Activated naive CD8-positive, alpha-beta T cell treated with anti-CD3 and anti-CD28 coated beads, Interleukin-2, amount 10 ng/mL, durations not matched to agents 7 days and 5 days (primary cell): ENCODE results near the gene ANKRD11. TPM values are rescaled to one million over a fixed set of nuclear protein-coding genes. Genes with fewer than 3 reads are reported as not detected.

Experiments used
- ATAC-seq: fragments of 150-1000 bp; cut with Tn5 transposase; one replicate; pipeline ENCODE4 v1.10.0; 2021; ENCODE audit warnings: low read depth, moderate library complexity
- POLR2A ChIA-PET: fragments of 350-600 bp; sonication (Branson Sonifier 250); formaldehyde crosslinking; loops from one replicate; lab custom pipeline; 2021; ENCODE audit warnings: antibody characterized with exemption; lab: Charles Lee
- DNase-seq: peaks from one replicate; pipeline ENCODE4 v3.0.0; 2021
- H3K27ac Mint-ChIP-seq: one replicate; pipeline ENCODE4 v1.8.0; 2022; ENCODE audit warnings: mild to moderate bottlenecking, mixed read lengths
- H3K27me3 Mint-ChIP-seq: one replicate; pipeline ENCODE4 v1.8.0; 2022; ENCODE audit warnings: mild to moderate bottlenecking, moderate library complexity, mixed read lengths
- H3K36me3 Mint-ChIP-seq: one replicate; pipeline ENCODE4 v1.8.0; 2021; ENCODE audit warnings: mild to moderate bottlenecking, mixed read lengths
- H3K4me1 Mint-ChIP-seq: one replicate; pipeline ENCODE4 v1.8.0; 2021; ENCODE audit warnings: mixed read lengths
- H3K4me3 Mint-ChIP-seq: one replicate; pipeline ENCODE4 v1.8.0; 2022; ENCODE audit warnings: mild to moderate bottlenecking, moderate library complexity, mixed read lengths
- H3K9me3 Mint-ChIP-seq: one replicate; pipeline ENCODE4 v1.8.0; 2021; ENCODE audit warnings: mixed read lengths
- total RNA-seq, 2 experiments: library from RNA; stranded (reverse); gene quantifications; one replicate each; pipeline ENCODE4 v1.2.3, GENCODE V29; 2021

The ANKRD11 gene
- total RNA-seq, 2 experiments from 2014 or later, result 213 to 217 TPM

DNA sequence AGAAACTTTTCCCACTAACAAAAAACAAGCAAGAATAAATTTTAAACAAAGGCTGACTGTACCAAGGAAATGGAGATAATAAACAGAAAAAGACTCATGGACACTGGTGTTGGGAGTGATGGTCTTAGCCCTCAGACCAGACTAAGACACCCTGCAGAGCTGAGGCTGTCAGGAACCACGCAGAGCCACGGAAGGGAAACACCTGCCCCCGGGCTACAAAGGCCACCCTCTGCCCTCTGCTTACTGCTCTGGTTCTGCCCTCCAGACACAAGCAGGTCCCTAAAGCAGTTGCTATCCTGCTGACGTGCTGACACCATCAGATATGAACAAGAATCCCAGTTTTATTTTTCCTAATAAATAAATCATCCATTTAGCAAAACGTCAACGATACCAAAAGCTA lies 80.0 kb downstream of the ANKRD11 start:
- DNase-seq (no peak), ATAC-seq (no peak)
- POLR2A ChIA-PET, result interaction anchor here (0.9 to 1.1 kb wide), 2 partner anchors 30 to 60 kb away, joined by 3 read pairs; no protein-coding TSS in a partner anchor
- H3K36me3 Mint-ChIP-seq, result peaks cover 5% of the 10 kb centered on the region
- H3K9me3 Mint-ChIP-seq, result no peaks in the 10 kb centered on the region
- peak overlapping the region; percentile 35 for H3K4me3 Mint-ChIP-seq
- H3K27me3 Mint-ChIP-seq, result no peaks in the 10 kb centered on the region
- peak overlapping the region; percentile 69 for H3K27ac Mint-ChIP-seq
- H3K4me1 Mint-ChIP-seq, result peaks cover 70% of the 10 kb centered on the region

DNA sequence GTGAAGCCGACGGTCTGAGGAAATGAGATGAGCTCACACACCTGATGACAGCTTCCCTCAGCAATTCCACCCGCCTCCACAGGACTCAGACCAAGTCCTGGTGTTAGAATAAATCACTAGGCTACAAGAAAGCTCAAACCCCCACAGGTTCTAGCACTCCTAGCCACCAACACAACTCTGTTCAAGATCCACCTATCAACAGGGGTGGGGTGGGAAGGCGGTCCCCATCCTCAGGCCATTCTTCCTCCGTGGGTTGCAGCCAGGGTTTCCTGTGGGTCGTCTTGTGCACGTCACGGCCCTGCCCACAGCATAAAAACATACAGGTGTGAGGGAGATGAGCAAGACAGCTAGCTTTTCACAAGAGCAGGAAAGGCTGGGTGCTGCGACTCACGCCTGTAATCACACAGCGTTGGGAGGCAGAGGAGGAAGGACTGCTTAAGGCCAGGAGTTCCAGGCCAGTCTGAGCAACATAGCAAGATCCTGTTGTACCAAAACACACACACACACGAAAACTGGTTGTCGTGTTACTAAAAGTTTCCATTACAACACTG lies 81.1 kb downstream of the ANKRD11 start:
- Mint-ChIP-seq H3K36me3 (peaks cover 5% of the 10 kb centered on the region), H3K4me3 (peak overlapping the region; percentile 65)

DNA sequence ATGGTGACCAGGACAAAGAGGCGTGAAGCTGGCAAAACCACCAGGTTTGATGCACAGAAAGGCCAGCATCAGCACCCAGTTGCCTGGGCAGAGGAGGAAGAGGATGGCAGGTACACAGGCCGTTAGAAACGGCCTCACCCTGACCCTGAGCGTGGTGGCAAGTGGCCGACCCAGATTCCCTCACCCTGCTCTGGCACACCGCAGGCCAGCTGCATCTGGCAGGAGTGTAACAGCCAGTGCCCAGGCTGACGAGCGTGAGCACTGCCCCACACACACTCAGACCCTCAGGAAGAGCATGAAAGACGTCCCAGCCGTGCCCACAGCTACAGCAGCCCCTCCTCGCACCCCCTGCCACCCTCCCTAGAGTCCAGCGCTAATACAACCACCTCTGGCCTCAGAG lies 82.0 kb downstream of the ANKRD11 start:
- H3K4me1 Mint-ChIP-seq, result peaks cover 81% of the 10 kb centered on the region
- no peaks in the 10 kb centered on the region for H3K27me3 Mint-ChIP-seq
- ATAC-seq (no peak), DNase-seq (no peak)
- POLR2A ChIA-PET, result interaction anchor here (1.0 to 2.1 kb wide), 6 partner anchors 27 to 99 kb away, joined by 3 to 9 read pairs (median 4); no protein-coding TSS in a partner anchor
- H3K36me3 Mint-ChIP-seq, result peaks cover 5% of the 10 kb centered on the region
- H3K27ac Mint-ChIP-seq, result peak overlapping the region; percentile 89
- peak overlapping the region; percentile 78 for H3K4me3 Mint-ChIP-seq
- no peaks in the 10 kb centered on the region for H3K9me3 Mint-ChIP-seq

More for the DNA sequence above, 81.1 kb downstream of the ANKRD11 start:
- Mint-ChIP-seq H3K27ac (peak overlapping the region; percentile 89), H3K9me3 (no peaks in the 10 kb centered on the region), H3K4me1 (peaks cover 75% of the 10 kb centered on the region), H3K27me3 (no peaks in the 10 kb centered on the region)
- POLR2A ChIA-PET, result interaction anchor here (0.9 to 2.1 kb wide), 6 partner anchors 26 to 98 kb away, joined by 3 to 9 read pairs (median 4); no protein-coding TSS in a partner anchor
- DNase-seq (peak; percentile 66), ATAC-seq (peak; percentile 65)

DNA sequence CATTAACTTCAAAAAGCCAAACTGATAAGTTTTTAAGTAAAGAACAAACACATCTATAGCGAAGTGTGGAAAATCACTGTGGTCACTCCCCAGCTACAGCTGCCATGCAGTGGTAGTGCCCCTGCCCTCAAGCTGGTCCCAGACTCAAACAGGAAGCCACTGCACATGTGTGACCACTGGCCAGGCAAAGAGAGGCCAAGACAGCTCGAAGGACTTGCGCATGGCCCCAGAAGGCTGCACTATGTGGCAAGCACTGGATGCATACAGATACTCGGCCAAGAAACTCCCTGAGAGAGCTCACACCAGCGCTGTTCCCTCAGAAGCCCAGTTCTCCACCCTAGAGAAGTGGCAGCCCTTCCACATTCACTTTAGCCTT lies 82.4 kb downstream of the ANKRD11 start:
- DNase-seq (no peak), ATAC-seq (no peak)
- Mint-ChIP-seq H3K36me3 (peaks cover 5% of the 10 kb centered on the region), H3K27me3 (no peaks in the 10 kb centered on the region), H3K4me1 (peaks cover 81% of the 10 kb centered on the region), H3K9me3 (no peaks in the 10 kb centered on the region), H3K4me3 (peak overlapping the region; percentile 78), H3K27ac (peak overlapping the region; percentile 89)
- POLR2A ChIA-PET, result interaction anchor here (0.7 to 2.1 kb wide), 5 partner anchors 28 to 100 kb away, joined by 4 to 9 read pairs (median 5); no protein-coding TSS in a partner anchor

DNA sequence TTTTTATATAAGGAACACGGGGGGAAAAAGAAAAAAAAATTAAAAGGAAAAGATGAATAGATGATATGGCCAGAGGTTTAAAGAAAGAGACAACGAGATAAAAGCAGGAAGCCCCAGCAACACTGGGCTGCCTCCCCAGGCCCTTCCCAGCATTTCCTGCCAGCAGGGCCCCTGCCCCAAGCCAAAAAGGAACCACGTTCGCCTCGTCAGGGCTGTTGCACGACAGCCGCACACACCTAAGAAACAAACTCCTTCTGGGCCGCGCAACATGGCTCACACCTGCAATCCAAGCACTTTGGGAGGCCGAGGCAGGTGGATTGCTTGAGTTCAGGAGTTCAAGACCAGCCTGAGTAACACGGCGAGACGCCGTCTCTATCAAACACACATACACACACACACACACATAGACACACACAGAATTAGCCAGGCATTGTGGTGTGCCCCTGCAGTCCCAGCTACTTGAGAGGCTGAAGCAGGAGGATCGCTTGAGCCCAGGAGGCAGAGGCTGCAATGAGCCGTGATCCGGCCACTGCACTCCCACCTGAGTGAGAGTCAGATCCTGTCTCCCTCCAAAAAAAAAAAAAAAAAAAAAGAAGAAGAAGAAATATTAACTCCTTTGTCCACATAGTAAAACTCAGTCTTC lies 83.0 kb downstream of the ANKRD11 start:
- DNase-seq (peak; percentile 50), ATAC-seq (peak; percentile 28)
- Mint-ChIP-seq H3K9me3 (no peaks in the 10 kb centered on the region), H3K27me3 (no peaks in the 10 kb centered on the region), H3K36me3 (peaks cover 5% of the 10 kb centered on the region), H3K4me3 (peak overlapping the region; percentile 78), H3K4me1 (peaks cover 78% of the 10 kb centered on the region), H3K27ac (peak overlapping the region; percentile 89)
- POLR2A ChIA-PET, result interaction anchor here (0.7 to 2.1 kb wide), 4 partner anchors 28 to 96 kb away, joined by 4 to 9 read pairs (median 6); no protein-coding TSS in a partner anchor

DNA sequence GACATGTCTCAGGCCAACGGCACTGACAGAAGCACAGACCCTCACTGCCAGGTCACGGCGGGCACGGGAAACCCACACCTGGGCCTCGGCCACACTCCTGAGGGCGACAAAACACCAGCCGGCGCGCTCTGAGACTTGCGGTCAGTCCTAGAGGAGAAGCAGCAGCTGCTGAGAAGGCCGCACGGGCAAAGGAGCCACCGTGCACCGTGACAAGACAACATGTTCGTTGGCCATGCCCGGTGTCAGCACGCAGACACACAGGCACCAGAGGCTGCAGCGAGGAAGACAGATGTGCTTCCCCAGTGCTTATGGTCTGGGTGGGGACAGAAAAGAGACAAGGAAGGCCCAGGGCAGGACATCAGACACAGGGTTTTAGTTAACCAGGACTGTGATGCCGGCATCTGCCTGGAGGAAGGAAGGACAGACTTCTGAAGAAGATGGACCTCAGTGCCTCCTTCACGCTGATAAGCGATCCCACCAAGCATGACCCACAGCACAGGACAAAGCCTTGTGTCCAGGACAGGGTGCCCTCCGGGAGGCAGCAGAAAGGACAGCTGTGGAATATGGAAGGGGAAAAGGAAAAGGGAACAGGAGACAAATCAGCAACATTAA lies 84.0 kb downstream of the ANKRD11 start:
- POLR2A ChIA-PET, result no interaction called here
- no peak for ATAC-seq

DNA sequence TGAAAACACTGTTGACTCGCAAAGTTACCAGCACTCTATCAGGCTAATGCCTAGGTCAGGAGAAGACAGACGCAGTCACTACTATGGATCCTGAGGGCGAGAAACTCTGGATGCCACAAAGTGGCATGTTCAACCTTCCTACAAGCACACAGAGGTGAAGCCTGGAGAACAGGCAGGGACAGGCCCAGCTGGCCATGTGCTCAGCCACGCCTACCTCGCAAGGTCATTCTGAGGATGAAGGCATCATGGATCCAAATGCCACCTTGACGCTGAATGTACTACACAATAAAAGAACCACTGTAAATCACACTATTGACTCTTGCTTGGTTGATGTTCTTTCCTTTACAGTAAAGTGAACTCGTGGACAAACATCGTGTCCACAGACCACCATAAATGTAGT lies 85.8 kb downstream of the ANKRD11 start:
- POLR2A ChIA-PET, result interaction anchor here (0.6 to 1.4 kb wide), 3 partner anchors 40 to 132 kb away, joined by 3 to 7 read pairs (median 3); no protein-coding TSS in a partner anchor
- Mint-ChIP-seq H3K36me3 (peaks cover 3% of the 10 kb centered on the region), H3K27ac (peak overlapping the region; percentile 12), H3K27me3 (no peaks in the 10 kb centered on the region), H3K4me3 (no peak overlapping the region), H3K4me1 (peaks cover 67% of the 10 kb centered on the region), H3K9me3 (no peaks in the 10 kb centered on the region)
- ATAC-seq (no peak), DNase-seq (no peak)

More for the DNA sequence above, 84.0 kb downstream of the ANKRD11 start:
- no peaks in the 10 kb centered on the region for H3K9me3 Mint-ChIP-seq
- H3K36me3 Mint-ChIP-seq, result peaks cover 5% of the 10 kb centered on the region
- no peak for DNase-seq
- H3K27ac Mint-ChIP-seq, result peak overlapping the region; percentile 89
- H3K4me3 Mint-ChIP-seq, result peak overlapping the region; percentile 78
- H3K4me1 Mint-ChIP-seq, result peaks cover 79% of the 10 kb centered on the region
- no peaks in the 10 kb centered on the region for H3K27me3 Mint-ChIP-seq

DNA sequence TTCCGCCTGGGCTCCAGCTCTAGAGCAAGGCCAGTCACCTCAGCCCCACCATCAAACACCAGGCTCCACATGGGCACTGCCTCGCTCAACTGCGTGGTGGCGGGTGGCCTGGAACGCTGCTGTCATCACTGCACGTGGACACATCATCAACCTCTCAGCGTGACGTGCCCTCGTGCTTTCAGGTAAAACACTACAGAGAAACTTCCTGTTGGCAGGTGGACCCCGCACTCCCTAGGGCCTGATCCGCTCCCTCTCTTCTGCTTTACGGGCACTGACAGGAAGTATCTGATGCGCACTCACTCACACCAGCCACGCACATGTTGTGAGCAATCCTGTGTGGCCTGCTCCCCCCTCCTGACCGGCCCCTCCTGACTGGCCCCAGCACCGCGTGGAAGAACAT lies 87.4 kb downstream of the ANKRD11 start:
- DNase-seq (no peak), ATAC-seq (peak; percentile 62)
- POLR2A ChIA-PET, result interaction anchor here (1.4 kb wide), 1 partner anchor 105 kb away, joined by 3 read pairs; no protein-coding TSS in a partner anchor
- Mint-ChIP-seq H3K36me3 (peaks cover 2% of the 10 kb centered on the region), H3K4me3 (peak overlapping the region; percentile 56), H3K27me3 (no peaks in the 10 kb centered on the region), H3K27ac (peak overlapping the region; percentile 79), H3K4me1 (peaks cover 58% of the 10 kb centered on the region), H3K9me3 (no peaks in the 10 kb centered on the region)

DNA sequence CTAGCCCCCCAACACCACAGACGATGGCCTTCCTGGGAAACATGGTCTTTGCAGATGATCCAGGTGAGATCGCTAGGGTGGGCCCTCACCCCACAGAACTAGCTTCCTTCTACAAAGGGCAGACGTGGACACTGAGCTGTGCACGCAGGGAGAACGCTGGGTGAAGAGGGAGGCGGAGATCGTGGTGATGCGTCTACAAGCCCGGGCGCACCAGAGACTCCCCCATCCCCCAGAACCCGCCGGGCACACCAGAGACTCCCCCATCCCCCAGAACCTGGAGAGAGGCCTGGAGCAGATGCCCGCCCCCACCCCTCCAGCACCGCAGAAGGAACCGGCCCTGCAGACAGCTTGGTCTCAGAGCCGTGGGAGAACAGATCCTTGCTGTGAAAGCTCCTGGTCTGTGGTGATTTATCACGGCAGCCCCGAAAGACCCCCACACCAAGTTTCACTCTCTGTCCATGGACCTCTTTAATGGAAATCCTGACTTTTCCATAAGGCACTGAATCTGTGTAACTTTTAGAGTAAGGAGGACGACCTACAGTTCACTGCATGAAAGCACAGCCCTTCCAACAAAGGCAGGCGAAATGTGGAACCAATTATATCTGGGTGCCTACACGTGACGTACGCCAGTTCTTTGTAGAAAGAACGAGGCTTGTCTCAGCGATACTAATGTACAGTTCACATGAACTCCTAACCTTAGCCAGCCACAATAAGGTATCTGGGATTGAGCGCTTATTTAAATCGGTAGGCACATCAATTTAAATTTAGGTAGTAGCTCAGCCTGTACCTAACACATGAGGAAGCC lies 88.5 kb downstream of the ANKRD11 start:
- ATAC-seq (no peak), DNase-seq (no peak)
- Mint-ChIP-seq H3K27me3 (no peaks in the 10 kb centered on the region), H3K36me3 (peaks cover 2% of the 10 kb centered on the region), H3K4me3 (no peak overlapping the region), H3K27ac (peak overlapping the region; percentile 67), H3K4me1 (peaks cover 47% of the 10 kb centered on the region), H3K9me3 (no peaks in the 10 kb centered on the region)
- POLR2A ChIA-PET, result interaction anchor here (0.7 kb wide), 1 partner anchor 82 kb away, joined by 3 read pairs; no protein-coding TSS in a partner anchor

DNA sequence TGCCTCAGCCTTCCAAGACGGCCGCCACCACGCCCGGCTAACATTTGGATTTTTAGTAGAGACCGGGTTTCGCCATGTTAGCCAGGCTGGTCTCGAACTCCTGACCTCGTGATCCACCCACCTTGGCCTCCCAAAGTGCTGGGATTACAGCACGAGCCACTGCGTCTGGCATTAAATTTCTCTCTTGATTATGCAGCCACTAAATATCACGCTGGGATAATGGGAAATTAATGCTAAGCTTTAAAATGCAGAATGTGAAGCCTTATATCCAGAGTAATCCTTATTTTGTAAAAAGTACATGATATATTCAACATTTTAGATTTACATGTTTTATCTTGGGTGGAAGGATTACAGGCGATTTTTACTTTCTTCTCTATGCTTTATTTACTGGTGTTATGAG lies 89.2 kb downstream of the ANKRD11 start:
- ATAC-seq (no peak), DNase-seq (no peak)
- peaks cover 40% of the 10 kb centered on the region for H3K4me1 Mint-ChIP-seq
- H3K9me3 Mint-ChIP-seq, result no peaks in the 10 kb centered on the region
- H3K27me3 Mint-ChIP-seq, result no peaks in the 10 kb centered on the region
- POLR2A ChIA-PET, result no interaction called here
- H3K4me3 Mint-ChIP-seq, result no peak overlapping the region
- H3K27ac Mint-ChIP-seq, result peak overlapping the region; percentile 20
- H3K36me3 Mint-ChIP-seq, result peaks cover 2% of the 10 kb centered on the region

DNA sequence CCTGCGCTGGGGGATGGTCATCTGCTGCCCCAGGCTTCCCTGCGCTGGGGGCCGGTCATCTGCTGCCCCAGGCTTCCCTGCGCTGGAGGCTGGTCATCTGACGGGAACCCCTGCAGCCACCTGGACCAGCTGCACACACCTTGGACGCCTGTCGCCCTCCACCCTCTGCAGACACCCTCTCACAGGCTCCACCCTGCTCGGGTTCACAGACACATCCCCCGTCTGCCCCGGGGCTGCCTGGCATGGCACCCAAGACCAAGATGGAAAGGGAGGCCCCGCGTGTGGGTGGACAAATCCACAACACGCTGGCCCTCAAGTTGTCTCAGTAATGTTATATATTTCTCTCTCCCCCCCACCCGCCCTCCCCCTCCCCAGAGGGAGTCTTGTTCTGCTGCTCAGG lies 89.6 kb downstream of the ANKRD11 start:
- Mint-ChIP-seq H3K4me1 (peaks cover 39% of the 10 kb centered on the region), H3K27ac (no peak overlapping the region), H3K9me3 (no peaks in the 10 kb centered on the region), H3K4me3 (no peak overlapping the region), H3K36me3 (peaks cover 2% of the 10 kb centered on the region), H3K27me3 (no peaks in the 10 kb centered on the region)
- ATAC-seq, result no peak
- POLR2A ChIA-PET, result no interaction called here
- no peak for DNase-seq

DNA sequence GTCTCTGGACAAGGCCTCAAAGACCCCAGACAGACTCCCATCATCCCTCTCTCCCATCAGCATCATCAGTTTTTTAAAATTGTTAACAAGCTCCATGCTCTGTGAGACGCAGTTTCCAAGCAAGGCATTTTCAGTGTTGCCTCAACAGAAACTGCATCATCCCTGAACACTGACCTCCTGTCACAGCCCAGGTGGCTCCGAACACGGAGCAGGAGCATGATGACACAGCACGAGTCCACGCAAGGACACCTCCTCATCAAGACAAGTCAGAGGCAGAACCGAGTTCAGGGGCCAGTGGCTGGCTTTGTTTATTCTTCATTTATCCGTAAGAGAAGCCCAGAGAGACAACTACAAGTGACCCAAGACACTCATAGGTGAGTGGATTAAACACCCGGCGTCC lies 91.4 kb downstream of the ANKRD11 start:
- peak overlapping the region; percentile 37 for H3K27ac Mint-ChIP-seq

More for the DNA sequence above, 91.4 kb downstream of the ANKRD11 start:
- DNase-seq (no peak), ATAC-seq (no peak)
- H3K9me3 Mint-ChIP-seq, result no peaks in the 10 kb centered on the region
- no peaks in the 10 kb centered on the region for H3K27me3 Mint-ChIP-seq
- H3K36me3 Mint-ChIP-seq, result no peaks in the 10 kb centered on the region
- POLR2A ChIA-PET, result interaction anchor here (0.7 kb wide), 1 partner anchor 409 kb away, joined by 3 read pairs; no protein-coding TSS in a partner anchor
- no peak overlapping the region for H3K4me3 Mint-ChIP-seq
- peaks cover 33% of the 10 kb centered on the region for H3K4me1 Mint-ChIP-seq
